Lower lobe of right lung (tissue), 2 donors: ENCODE data around the gene C19orf12. TPM values are rescaled to one million over a fixed set of nuclear protein-coding genes. Genes with fewer than 3 reads are reported as not detected.

ENCODE experiments used
- ATAC-seq, 2 donors: fragments of 200-7000 bp; cut with Tn5 transposase; one replicate each; pipeline ENCODE4 v1.9.1; 2020 to 2022; ENCODE audit warnings: mild to moderate bottlenecking in 2 of 2, moderate library complexity in 2 of 2
- DNase-seq: peaks from one replicate; pipeline ENCODE4 v3.0.0-alpha.2; 2020
- H3K27ac ChIP-seq: fragments of 200-600 bp; one replicate; pipeline ENCODE4 v1.8.0; 2022
- H3K27me3 ChIP-seq: fragments of 200-600 bp; one replicate; pipeline ENCODE4 v1.8.0; 2022; ENCODE audit warnings: low read depth
- H3K36me3 ChIP-seq: fragments of 200-600 bp; one replicate; pipeline ENCODE4 v1.8.0; 2022; ENCODE audit warnings: mild to moderate bottlenecking
- H3K4me1 ChIP-seq: fragments of 200-600 bp; one replicate; pipeline ENCODE4 v1.8.0; 2022
- H3K4me3 ChIP-seq: fragments of 200-600 bp; one replicate; pipeline ENCODE4 v1.8.0; 2022; ENCODE audit warnings: mild to moderate bottlenecking
- H3K9me3 ChIP-seq: fragments of 200-600 bp; one replicate; pipeline ENCODE4 v1.8.0; 2022
- CTCF ChIP-seq: fragments of 200-600 bp; IDR thresholded peaks from one replicate; pipeline ENCODE4 v1.8.0; 2022; ENCODE audit warnings: antibody characterized with exemption, mild to moderate bottlenecking
- intact Hi-C: fragments of 100-400 bp; cut with DNase I; formaldehyde crosslinking; loops from one replicate; pipeline ENCODE4 v1.11.0; 2022
- total RNA-seq: library from RNA; stranded (reverse); fragmentation: NEBNext Ultra II Directional; extraction: Animal tissue kit (Norgen Biotek cat#: 25700); gene quantifications from one replicate; pipeline ENCODE4 v1.2.1, GENCODE V29; 2021
- donor health status: DM: no; HTN: yes; CAD: no; lungs with severe emphysema.

Gene C19orf12
- total RNA-seq, 1 donor from 2014 or later = 19.2 TPM

GRCh38 chr19:29731331-29731850 lies 16.3 kb upstream of the C19orf12 start:
- intact Hi-C loops = no loop called here
- no peak overlapping the region for H3K27ac ChIP-seq
- no peaks in the 10 kb centered on the region for H3K9me3 ChIP-seq
- ATAC-seq (no peak), DNase-seq (no peak)
- H3K4me3 ChIP-seq = no peak overlapping the region
- no peak for TF ChIP-seq CTCF
- H3K4me1 ChIP-seq = no peaks in the 10 kb centered on the region
- H3K27me3 ChIP-seq = peaks cover 22% of the 10 kb centered on the region
- H3K36me3 ChIP-seq = no peaks in the 10 kb centered on the region

DNA sequence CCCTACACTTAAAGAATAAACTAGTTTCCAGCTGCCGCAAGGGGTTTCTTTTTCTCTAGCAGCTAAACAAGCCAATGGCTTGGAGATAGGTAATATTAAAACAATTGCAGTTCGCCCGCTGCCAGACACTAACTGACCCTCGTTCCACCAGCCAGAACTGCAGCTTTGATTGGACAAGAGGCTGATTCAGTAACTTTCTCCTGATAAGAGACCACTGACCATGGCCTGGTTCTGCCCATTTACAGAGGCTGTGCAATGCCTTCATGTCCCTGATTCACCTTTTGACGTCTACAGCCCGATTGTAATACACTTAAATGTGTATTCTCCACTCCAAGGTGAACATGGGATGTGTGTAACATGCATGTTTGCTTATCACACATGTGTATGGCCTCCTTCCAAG lies 12.8 kb upstream of the C19orf12 start:
- ATAC-seq (no peak), DNase-seq (no peak)
- H3K4me1 ChIP-seq = peaks cover 12% of the 10 kb centered on the region
- H3K27me3 ChIP-seq = peaks cover 55% of the 10 kb centered on the region
- no peak overlapping the region for H3K27ac ChIP-seq
- no peak overlapping the region for H3K4me3 ChIP-seq
- intact Hi-C loops = no loop called here
- H3K9me3 ChIP-seq = no peaks in the 10 kb centered on the region
- H3K36me3 ChIP-seq = no peaks in the 10 kb centered on the region
- no peak for TF ChIP-seq CTCF

DNA sequence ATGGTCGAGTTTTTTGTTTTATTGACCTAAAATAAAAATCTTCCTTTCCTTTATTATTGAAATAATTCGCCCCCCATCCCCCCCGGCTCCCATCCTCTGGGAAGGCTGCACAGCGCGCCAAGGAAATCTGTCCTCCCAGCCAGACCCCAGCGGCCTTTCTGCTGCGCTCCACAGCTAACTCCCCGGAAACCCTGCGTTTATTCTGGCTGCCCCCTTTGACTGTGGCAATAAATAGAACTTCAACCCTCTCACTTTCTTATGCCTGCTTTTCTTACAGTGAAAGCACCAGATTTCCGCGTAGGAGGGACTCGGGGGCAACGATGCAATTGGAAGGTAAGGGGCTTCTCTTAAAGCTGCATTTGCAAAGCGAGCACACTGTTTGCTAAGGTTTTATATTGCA lies 9.7 kb upstream of the C19orf12 start:
- no peaks in the 10 kb centered on the region for H3K36me3 ChIP-seq
- H3K4me1 ChIP-seq = peaks cover 12% of the 10 kb centered on the region
- no peaks in the 10 kb centered on the region for H3K9me3 ChIP-seq
- no peak overlapping the region for H3K27ac ChIP-seq
- intact Hi-C loops = no loop called here
- DNase-seq (no peak), ATAC-seq (no peak)
- no peak overlapping the region for H3K4me3 ChIP-seq
- no peak for TF ChIP-seq CTCF
- H3K27me3 ChIP-seq = peaks cover 56% of the 10 kb centered on the region

DNA sequence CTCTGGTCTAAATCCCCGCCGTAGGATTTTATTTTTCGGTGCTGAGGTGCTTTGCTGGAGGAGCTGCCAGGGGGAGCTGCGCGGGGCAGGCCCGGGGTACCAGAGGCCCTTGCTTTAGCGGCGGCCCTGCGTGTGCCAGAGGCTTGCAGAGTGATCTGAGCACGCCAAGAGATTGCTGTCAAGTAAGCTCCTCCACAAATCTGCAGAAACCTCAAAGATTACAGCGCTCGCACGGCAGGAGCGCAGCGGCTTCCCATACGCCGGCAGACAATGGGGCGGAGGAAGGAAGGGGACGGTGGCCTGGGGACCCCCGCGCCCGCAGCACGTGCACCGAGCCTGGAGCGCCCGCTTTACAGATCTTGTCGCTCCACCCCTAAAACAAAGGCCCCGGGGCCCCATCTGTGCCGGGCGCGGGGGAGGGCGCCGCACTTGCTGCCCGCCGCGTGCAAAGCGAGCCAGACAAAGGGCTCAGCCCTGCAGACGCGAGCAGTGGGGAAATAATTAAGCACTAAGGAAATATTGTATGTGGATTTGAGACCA lies 9.1 kb upstream of the C19orf12 start:
- no peak for TF ChIP-seq CTCF
- H3K27me3 ChIP-seq = peaks cover 51% of the 10 kb centered on the region
- no peak for ATAC-seq
- no peaks in the 10 kb centered on the region for H3K9me3 ChIP-seq
- no peak overlapping the region for H3K27ac ChIP-seq
- no peak for DNase-seq
- intact Hi-C loops = no loop called here
- peak overlapping the region; percentile 33 for H3K4me3 ChIP-seq
- H3K4me1 ChIP-seq = peaks cover 12% of the 10 kb centered on the region
- H3K36me3 ChIP-seq = no peaks in the 10 kb centered on the region

DNA sequence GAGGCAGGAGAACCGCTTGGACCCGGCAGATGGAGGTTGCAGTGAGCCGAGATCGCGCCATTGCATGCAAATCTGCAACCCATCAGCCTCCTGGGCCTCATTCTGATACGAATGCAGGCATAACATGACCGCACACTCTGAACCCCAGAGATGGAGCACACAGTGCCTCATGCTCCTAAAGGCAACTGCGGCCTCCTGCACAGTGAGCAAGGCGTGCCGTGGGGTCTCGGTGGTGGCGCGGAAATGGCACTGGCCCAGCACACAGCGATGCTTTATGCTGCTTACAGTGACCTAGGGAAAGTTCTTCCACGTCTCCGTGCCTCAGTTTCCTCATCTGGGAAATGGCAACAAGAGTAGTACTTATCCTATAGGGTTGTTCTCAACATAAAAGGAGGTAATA lies 2.0 kb upstream of the C19orf12 start:
- intact Hi-C loops = loop anchor here (10.0 kb wide), 1 partner anchor 102 kb away; no protein-coding TSS in a partner anchor
- H3K4me3 ChIP-seq = no peak overlapping the region
- peaks cover 32% of the 10 kb centered on the region for H3K4me1 ChIP-seq
- TF ChIP-seq CTCF = no peak
- H3K36me3 ChIP-seq = no peaks in the 10 kb centered on the region
- no peaks in the 10 kb centered on the region for H3K9me3 ChIP-seq
- DNase-seq (no peak), ATAC-seq (no peak)
- H3K27me3 ChIP-seq = no peaks in the 10 kb centered on the region
- H3K27ac ChIP-seq = no peak overlapping the region
